Peyer's patch (tissue), 4 donors: ENCODE measurements around the gene DCBLD2.

Source experiments
- POLR2A ChIP-seq, 2 donors: fragments of 450-650 bp; IDR thresholded peaks; one replicate each; pipeline ENCODE4 v1.5.1; 2017; ENCODE audit warnings: antibody characterized with exemption in 2 of 2, mild to moderate bottlenecking in 2 of 2, moderate library complexity in 2 of 2
- TF ChIP-seq, protein P1 (sequence below), 6 experiments: fragments of 450-650 bp in 4 of 6; fragments of 200-600 bp in 2 of 6; sonication (generic) in 1 of 6; IDR thresholded peaks; one replicate each; pipeline ENCODE4 v1.5.1; 2017 to 2019; ENCODE audit warnings: antibody characterized with exemption in 6 of 6, mild to moderate bottlenecking in 3 of 6, moderate library complexity in 1 of 6

DNA sequence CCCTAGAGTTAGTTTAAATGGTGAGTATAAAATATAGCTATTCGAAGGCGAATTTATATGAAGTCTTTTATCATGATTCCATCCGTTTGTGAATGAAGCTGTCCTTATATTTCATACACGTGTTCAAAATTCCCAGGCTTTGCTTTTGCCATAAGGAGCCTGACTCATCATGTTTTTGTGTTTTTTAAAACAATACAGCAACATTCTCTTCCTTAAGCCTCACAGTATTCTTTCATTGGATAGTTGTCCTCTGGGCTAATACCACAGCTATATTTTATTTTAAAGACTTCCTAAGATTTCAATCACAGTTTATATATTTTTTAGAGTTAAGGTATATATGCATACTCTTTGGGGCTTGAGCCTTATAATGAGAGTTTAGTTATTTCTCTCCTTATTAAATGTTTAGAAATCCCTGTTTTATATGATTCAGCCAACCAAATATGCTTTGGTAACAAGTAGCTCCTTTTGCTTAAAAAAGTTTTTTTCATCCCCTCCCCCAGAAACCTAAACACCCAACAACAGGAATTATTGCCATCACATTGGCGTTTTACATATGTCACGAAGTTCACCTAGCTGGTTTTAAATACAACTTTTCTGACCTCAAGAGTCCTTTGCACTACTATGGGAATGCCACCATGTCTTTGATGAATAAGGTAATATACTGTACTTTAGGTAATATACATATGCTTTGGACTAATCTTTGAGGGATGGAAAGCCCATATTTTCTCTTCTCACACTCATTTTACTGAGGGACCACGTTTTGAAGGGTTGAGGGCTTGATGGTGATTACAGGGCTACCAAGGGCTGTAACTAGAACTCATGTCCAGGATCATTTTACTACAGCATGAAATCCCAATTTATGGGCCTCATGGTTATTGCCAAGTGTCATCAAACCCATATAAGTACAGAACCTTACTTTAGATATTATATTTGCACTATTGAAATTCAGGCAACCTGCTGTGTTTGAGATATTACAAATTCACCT is 109.9 kb downstream of the DCBLD2 start:
- TF ChIP-seq, protein P1, sequence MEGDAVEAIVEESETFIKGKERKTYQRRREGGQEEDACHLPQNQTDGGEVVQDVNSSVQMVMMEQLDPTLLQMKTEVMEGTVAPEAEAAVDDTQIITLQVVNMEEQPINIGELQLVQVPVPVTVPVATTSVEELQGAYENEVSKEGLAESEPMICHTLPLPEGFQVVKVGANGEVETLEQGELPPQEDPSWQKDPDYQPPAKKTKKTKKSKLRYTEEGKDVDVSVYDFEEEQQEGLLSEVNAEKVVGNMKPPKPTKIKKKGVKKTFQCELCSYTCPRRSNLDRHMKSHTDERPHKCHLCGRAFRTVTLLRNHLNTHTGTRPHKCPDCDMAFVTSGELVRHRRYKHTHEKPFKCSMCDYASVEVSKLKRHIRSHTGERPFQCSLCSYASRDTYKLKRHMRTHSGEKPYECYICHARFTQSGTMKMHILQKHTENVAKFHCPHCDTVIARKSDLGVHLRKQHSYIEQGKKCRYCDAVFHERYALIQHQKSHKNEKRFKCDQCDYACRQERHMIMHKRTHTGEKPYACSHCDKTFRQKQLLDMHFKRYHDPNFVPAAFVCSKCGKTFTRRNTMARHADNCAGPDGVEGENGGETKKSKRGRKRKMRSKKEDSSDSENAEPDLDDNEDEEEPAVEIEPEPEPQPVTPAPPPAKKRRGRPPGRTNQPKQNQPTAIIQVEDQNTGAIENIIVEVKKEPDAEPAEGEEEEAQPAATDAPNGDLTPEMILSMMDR (IDR thresholded peaks at IDR 0.05) = no peak
- TF ChIP-seq POLR2A (IDR thresholded peaks at IDR 0.05) = no peak
